ENCODE data around the gene RNF224. TPM values are rescaled to one million over a fixed set of nuclear protein-coding genes. Genes with fewer than 3 reads are reported as not detected.
A peak's percentile ranks its signal among the peaks of the same experiment; 100 is the strongest.

RNF224 gene
- total RNA-seq, 1 experiment from 2014 or later, result not detected

DNA sequence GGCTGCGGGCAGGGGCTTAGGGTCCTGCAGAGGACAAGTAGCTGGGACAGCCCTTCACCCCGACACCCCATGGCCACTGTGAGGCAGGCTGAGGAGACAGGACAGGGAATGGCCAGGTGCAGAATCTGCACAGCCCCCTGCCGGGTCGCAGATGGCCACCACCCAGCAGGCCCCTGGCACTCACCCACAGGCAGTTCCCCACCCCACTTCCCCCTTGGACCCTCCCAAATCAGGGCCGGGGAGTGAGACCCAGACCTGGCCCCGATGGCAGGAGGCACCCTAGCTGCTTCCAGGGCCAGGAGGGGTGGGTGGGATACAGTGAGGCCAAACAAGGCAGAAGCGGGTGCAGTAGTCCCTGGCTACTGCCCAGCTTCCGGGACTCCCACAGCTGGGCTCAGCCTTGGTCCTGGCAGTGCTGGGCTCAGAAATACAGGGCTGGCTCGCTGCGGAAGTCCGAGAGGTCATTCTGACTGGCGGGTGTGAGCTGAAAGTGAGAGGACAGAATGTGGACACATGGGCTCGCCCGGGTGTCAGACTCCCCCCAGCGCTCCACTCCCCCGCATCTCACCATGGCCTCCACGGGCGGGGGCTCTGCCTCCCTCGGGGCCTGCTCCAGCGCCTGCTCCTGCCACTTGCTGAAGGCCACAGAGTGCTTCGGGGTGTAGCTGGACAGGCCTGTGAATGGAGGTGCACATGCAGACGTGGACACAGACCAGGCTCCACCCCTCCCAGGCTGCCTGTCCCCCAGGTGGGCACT lies 35.4 kb upstream of the RNF224 start:
- DNase-seq (ENCODE audit: low read depth), result no peak

DNA sequence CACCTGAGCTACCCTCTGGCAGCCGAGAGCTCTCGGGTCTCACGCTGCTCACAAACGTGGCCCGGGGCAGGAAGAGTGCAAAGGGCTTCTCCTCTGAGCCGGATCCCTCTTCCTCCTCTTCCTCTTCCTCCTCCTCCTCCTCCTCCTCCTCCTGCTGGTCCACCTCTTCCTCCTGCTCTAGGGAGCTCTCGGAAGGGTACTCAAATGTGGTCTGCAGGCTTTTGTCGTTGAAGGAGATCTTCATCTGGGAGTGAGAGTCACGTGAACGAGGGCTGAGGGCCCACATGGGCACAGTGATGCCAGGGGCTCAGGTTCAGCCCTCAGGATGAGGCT lies 34.9 kb upstream of the RNF224 start:
- no peak for DNase-seq (ENCODE audit: low read depth)

DNA sequence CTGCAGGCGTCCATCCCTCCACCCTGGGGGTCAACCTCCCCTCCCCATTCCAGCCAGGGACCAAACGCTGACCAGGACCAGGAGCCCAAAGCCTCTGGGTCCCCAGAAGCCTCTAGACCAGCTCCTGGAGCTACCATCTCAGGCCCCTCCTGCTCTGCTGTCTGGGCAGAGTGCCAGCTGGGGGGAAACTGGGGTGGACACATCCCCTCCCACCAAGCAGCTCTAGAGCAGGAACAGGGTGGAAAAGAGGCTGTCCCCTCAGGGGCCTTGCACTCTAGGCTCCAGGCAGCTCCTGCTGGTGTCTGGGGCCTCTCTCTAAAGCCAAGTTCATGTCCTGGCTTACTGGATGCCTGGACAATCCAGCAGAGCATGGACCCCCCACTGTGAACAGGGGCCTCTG lies 34.4 kb upstream of the RNF224 start:
- DNase-seq (ENCODE audit: low read depth), result no peak

DNA sequence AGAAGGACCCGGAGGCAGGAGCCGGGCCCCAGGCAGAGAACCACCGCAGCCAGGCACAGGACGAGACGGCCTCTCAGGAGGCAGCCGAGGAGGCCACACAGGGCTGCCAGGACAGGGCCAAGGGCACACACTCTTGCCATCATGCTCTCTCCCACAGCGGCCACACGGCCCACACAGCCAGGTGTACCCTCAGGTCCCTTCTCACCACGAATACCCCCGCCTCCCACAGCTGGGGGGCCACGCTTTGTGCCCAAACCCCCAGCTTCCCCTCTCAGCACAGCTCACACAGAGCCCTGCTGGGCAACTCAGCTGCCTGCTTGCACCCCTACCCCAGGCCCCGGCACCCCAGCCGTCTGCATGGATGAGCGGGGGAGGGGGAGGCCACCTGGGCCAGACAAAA lies 33.5 kb upstream of the RNF224 start:
- DNase-seq (ENCODE audit: low read depth), result no peak

DNA sequence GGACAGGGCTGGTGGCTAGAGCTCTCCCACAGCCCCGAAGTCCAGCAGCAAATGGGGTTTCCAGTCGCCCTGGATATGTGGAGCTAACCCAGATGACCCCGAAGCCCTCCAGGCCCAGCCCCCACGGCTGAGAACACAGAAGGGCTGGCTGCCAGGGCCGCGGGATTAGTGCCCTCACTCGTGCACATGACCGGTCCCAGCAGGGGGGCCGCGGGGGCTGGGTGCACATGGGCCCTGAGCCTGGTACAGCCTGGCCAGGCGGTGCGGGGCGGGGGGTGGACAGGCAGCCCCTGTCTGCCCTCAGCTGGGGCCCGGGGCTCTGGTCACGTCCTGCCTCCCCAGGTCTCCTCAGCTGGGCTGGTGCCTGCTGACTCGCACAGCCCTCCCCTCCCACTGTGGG lies 32.9 kb upstream of the RNF224 start:
- no peak for DNase-seq (ENCODE audit: low read depth)

DNA sequence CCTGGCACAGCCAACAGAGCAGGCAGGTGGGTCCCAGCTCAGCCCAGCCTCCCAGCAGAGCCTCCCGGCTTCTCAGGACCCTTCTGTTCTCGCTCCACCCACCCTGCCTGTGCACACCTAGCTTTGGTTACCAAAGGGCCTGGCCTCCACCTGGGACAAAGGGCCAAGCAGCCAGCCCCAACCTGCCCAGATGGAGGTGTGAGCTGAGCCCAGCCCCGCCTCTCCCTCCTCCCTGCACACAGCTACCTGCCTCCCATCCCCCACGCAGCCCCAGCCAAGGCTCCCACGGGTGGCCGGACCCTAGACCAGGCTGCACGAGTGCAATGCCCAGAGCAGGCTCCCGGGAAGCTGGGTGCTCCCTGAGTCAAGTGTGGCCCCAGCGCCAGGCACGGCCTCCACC lies 32.4 kb upstream of the RNF224 start:
- DNase-seq (ENCODE audit: low read depth), result no peak

DNA sequence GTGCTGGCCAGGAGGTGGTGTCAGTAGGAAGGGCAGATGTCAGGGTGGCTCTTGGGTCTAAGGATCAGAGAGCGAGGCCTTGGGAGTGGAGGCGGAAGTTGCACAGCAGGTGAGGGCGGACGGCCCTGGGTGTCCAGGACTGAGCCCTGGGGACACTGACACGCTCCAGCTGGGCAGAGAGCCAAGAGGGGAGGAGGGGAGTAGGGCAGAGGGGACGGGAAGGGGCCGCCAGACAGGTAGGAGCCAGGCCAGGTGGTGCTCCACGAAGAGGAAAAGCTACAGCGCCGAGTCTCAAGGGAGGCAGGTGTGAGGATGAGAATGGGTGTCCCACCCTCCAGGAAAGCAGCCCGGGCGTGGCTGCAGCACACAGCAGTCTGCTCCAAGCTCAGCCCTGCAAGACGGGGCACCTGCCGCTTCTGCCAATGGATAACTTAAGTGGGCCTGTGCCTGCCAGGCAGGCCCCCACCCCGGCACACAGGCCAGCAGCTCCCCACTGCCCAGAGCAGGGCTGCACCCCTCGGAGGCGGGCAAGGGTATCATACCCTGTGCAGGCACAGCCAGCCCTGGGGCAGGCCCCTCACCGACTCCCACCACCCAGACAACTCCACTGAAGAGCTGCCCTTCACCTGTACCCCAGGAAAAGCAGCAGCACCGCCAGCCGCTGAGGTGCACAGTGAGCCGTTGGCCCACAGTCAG lies 31.6 kb upstream of the RNF224 start:
- DNase-seq (ENCODE audit: low read depth), result no peak

DNA sequence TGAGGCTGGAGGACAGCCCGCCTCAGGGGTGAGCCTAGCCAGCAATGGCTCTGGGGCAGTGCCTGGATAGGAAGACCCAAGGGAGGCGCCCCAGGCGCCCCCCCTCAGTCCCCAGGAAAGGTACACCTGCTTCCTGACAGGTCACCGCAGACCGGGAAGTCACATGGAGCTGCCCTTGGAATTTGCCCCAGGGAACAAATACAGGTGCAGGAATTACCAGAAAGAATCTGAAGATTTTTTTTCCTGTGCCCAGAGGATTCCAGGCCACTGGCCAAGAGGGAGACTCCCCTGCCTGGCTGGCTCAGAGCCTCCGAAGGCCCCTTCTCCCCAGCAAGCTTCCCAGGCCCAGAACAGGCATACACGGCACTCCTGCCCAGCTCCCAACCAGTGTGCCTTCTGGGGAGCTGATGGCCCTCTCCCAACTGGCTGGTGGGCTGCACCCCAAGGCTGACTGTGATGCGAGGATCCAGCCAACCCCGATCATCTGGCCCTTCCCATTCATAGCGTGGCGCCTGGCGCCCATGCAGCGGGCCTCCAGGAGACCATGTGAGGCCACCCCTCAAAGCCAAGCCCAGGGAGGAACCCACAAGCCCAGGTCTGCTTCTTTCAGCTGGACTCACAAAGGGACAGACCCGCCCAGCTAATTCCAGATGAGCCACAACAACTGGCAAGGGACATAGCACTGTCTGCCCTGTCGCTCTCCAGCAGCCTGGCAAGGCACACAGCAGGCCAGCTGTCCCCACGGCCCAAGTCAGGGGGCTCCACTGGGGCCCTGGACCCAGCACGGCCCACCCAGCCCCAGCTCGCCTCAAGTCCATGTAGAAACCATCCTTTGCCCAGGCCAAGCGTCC lies 29.0 kb upstream of the RNF224 start:
- DNase-seq (ENCODE audit: low read depth), result no peak

DNA sequence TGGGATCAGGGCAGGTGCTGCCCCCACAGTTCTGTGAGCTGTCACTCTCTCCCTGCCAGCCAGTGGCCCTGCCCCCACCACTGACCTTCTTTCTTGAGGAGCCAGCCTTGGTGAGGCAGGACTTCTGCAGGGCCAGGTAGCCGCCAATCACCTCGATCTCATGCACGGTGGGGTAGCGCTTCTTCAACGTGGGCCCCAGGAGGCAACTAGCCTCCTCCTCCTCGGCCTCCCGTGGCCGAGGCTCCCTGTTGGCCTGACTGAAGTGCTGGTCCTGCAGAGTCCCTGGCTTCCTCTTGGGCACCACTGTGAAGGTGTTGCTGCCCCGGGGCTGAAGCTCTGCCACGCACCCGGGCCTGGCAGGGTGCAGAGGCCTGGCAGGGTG lies 28.4 kb upstream of the RNF224 start:
- DNase-seq (ENCODE audit: low read depth), result no peak

DNA sequence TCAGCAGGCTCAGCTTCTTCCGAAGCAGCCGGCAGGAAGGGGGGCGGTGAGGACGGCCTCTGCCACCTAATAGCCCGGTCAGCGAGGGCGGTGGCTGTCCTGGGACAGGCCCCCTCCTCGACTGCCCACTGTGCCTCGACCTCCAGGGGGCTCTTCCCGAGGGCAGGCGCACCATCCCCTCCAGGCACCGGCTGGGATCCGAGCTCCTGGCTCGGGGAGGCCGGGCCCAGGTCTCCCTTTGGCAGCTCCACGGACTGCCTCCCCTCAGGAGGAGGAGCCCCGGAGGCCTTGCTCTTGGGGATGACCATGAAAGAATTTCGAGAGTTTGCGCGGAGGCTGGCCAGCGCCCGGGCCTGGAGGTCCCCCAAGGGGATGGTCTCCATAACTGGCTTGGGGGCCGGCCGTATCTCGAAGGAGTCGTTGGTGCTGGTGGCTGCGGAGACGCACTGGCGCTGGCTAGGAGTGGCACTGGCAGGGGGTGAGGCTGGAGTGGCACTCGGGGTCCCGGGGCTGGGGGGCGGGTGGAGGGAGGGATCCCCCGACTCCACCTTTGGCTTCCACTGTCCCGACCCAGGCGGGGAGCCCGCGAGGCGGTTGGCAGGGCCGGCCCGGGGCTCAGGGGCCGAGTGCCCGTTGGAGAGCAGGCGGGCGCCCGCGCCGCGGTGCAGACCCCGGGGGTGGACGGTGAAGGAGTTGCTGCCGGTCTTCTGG lies 27.7 kb upstream of the RNF224 start:
- no peak for DNase-seq (ENCODE audit: low read depth)

DNA sequence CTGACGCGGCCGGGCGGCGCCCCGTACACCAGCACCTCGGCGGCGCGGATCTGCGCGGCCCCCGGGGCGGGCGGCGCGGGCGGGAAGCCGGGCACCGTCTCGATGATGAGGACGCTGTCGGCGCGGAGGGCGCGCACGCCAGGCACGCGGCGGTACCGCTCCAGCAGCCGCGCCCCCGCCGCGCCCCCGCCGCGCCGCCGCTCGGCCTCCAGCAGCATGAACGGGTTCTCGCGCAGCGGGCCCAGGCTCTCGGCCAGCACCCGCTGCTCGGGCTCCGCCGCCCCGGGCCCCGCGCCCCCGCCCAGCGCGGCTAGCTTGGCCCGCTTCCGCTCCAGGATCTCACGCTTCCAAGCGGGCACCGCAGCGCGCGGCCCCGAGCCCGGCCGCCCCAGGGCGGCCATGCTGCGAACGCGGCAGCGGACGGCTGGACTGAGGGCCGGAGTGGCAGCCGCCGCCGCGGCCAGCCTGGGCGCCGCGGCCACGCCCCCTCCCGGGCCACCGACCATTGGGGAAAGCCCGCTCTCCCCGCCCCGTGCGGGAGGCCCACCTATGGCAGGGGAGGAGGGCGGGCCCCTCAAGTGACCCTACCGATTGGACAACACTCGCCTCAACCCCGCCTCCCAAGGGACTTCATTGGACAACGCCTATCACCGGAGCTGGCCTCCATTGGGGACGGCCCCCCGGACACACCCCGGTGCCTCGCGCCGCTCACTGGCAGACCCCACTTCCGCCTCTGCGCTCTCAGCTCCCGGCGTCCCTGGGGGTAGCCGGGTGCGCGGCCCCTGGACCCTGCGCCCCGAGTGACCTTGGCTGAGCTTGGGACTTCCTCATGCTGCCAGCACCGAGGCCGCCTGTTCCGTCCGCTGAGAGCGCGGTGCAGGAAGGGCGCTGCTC lies 26.7 kb upstream of the RNF224 start, which contains the start of gene TPRN:
Gene TPRN, minus strand, starts transcription at position 431 of the 894 bp plus-strand sequence. Its CDS starts 30 bp downstream, at position 401.
- DNase-seq (ENCODE audit: low read depth), result peak; percentile 99

DNA sequence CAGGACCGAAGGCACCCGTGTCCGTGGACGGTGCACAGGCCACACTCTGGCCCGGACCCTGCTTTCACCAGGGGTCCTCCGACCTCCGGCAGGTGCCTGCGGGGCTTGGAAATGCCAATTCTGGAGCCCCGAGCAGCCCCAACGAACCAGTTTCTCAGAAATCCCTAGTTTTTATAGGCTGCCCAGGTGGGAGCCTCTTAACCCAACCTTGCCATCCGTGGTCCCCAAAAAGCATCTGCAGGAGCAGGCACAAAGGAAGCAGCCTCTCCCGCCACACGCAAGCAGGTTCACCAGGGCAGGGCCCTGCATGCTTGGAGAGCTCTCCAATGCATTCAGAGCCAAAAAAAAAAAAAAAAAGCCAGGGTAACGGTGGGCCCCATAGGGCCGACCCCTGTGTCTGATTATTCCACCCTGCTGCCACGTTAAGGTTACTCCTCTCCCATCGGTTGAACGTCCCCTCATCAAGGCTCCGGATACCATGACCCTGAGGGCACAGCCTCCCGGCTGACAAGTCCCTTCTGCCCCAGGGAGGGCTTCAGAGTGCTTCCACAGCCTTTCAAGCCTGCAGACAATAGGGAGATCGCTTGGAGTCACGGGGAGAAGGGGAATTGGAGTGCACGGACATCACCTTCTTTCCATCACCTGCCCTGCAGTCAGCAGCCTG lies 26.0 kb upstream of the RNF224 start:
- no peak for DNase-seq (ENCODE audit: low read depth)

DNA sequence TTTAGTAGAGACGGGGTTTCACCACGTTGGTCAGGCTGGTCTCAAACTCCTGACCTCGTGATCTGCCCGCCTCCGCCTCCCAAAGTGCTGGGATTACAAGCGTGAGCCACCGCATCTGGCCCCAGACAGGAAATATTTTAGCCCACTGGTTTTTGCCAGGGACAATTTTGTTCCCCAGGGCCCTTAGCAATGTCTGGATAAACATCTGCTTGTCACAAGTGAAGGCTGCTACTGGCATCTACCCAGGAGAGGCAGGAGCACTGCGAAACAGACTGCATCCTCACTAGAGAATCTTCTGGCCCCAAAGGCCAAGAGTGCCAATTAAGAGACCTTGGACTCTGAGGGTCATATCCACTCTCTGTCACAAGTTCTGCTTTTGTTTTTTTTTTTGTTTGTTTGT lies 24.3 kb upstream of the RNF224 start:
- no peak for DNase-seq (ENCODE audit: low read depth)

DNA sequence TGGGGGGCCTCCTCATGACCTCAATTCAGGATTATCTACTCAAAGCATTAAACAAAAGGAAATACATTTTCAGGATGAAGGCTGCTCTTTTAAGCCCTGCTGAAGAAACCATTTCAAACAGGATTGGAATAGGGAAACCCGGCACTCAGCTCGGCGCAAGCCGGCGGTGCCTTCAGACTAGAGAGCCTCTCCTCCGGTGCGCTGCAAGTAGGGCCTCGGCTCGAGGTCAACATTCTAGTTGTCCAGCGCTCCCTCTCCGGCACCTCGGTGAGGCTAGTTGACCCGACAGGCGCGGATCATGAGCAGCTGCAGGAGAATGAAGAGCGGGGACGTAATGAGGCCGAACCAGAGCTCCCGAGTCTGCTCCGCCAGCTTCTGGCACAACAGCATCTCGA lies 22.6 kb upstream of the RNF224 start:
- DNase-seq (ENCODE audit: low read depth), result no peak

DNA sequence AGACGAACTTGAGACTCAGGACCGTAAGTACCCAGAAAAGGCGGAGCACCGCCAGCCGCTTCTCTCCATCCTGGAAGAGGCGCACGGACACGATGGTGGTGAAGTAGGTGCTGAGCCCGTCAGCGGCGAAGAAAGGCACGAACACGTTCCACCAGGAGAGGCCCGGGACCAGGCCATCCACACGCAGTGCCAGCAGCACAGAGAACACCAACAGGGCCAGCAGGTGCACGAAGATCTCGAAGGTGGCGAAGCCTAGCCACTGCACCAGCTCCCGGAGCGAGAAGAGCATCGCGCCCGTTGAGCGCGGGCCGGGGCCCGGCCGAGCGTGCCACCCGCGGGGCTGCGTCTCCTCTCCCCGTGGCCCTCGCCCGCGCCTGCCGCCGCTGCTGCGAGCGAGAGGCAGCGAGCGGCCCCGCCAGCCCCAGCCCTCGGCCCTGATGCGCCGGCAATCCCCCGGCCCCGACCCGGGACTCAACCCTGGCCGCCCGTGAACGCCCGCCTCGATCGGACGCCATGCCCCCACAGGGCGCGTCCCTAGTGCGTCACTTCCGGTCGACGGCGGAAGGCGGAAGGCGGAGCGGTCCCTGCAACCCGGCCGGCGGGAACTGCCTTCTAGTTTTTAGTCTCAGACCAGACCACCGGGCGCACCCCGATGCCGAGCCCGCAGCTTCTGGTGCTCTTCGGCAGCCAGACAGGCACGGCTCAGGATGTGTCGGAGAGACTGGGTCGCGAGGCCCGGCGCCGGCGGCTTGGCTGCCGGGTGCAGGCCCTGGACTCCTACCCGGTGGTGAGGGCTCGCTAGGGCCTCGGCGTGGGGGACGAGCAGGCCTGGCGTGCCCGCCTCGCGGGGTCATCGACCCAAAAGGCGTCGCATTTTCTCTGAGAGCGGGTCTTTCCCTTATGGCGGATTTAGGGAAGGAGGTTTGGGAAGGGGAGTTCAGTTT lies 21.9 kb upstream of the RNF224 start, which contains the start of the genes NDOR1 and TMEM203:
Gene NDOR1, plus strand, starts transcription at position 575 of the 944 bp plus-strand sequence. Its CDS starts 78 bp downstream, at position 653.
Gene TMEM203, minus strand, starts transcription at position 523 of the 944 bp plus-strand sequence. Its CDS starts 234 bp downstream, at position 289.
- DNase-seq (ENCODE audit: low read depth), result peak; percentile 77

DNA sequence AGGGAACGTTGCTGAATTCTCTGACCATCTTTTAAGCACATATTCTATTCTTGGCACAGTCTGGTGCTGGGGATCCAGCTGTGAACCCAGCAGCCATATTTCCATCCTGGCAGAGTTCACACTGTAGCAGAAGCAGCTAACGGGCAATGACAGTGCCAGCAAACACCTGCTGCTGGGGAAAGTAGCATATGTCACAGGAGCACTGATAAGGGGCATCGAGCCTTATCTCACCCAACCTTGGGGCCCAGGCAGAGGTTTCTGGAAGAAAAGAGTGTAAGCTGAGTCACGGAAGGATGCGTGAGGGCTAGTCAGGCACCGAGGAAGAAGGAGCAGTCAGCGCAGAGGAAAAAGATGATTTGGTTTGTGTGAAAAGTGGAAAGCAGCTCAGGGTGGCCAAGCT lies 20.7 kb upstream of the RNF224 start:
- no peak for DNase-seq (ENCODE audit: low read depth)

DNA sequence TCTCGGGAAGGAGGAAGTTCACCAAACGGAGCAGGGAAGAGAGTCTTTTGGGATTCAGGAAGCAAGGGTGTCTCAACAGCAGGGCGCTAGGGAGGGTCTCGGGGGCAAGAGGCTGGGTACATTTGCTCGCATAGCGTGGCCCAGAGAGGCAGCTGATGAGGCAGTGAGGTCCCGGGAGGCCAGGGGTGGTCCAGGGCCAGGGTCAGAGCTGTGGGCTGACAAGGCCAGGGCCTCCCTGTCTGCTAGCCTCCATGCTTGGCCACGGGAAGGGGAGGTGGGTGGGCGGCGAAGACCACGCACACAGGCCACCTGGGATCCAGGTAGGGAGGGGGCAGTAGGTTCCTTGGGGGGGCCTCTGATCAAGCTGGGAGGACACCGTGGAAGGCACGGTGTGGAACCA lies 15.8 kb upstream of the RNF224 start:
- DNase-seq (ENCODE audit: low read depth), result no peak

DNA sequence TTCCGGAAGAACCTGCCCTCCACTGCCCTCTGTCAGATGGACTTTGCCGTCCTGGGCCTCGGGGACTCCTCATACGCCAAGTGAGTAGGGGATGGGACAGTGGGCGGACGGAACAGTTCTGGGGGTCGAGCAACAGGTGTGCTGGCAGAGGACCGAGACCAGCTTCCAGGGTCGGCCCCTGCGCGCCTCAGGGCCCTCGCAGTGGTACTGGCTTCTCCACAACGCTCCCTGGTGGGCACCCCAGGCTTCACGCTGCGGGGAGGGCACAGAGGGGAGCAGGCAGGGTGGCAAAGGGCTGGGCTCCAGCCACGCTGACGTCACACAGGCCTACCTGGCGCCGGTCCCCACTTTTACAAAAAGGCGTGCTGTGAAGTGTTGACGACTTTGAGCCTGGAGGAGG lies 14.8 kb upstream of the RNF224 start:
- DNase-seq (ENCODE audit: low read depth), result no peak
